ENCODE data around the gene PBX1.

The PBX1 gene

DNA sequence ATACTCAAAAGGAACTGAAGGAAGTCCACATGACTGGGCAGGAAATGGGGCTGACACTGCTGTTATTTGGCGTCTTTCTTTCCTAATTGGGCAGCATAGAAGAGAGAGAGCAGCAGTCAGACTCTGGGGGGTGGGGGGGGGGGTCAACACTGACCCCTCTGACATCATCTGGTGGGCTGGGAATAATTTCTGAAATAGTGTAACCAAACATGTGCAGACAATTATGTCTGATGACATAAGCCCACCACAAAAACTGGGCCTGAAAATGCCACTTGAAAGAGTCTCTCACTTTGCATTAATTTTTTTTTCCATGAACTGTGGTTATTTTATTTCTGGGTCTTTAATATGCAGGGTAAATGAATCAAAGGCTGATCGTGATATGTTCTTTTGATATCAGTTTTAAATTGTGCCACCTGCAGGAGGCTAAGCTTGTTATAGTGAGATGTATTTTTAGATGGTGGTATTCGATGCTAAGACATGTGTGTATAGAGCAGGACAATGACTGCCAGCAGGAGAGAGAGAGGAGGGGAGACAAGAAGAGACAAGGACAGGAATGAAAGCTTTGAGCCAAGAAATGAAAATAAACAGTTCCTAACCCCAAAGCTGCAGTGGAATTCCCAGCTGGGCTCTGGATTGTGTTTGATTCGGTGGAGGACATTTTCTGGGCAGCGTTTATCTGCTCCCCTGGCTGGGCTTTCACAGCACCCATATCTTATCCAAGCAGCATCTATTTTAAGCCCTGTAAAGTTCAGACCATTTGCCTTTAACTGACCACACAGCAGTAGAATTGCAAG, 264.7 kb downstream of the PBX1 start:
- DNase-seq (ENCODE audit: low read depth), result peak; percentile 92

DNA sequence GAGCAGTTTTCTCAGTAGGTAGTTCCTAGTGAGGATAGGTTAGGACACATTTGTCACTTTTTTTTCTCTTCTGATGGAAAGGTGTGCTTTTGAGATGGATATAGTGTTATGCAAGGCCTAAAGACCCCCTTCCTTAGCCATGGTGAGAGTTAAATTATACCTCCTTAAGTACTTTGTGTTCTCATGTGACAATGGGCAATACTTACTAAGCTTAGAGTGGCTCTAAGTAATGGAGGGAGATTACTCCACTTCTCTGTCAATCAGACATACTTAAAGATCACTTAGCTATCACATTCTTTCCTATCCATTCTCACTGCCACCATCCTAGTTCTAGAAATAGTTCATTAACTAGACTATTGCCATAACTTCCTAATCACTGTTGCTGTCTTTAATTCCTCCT, 265.6 kb downstream of the PBX1 start:
- no peak for DNase-seq (ENCODE audit: low read depth)

DNA sequence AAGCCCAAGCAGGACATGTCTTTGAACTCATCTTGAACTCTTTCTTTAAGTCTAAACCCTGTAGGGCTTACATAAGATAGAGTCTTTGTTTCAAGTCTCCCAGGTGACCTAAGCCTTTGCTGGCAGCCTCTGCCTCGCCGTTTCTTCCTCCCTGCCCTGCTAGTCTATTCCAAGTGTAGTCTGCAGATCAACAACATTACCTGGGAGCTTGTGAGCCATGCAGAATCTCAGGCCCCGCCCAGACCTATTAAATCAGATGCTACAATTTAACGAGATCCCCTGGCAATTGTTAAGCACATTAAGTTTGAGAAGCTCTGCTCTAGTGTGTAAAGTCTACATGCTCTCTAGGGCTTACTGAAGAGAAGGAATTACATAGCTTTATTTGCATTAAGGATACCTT, 271.6 kb downstream of the PBX1 start:
- no peak for DNase-seq (ENCODE audit: low read depth)

DNA sequence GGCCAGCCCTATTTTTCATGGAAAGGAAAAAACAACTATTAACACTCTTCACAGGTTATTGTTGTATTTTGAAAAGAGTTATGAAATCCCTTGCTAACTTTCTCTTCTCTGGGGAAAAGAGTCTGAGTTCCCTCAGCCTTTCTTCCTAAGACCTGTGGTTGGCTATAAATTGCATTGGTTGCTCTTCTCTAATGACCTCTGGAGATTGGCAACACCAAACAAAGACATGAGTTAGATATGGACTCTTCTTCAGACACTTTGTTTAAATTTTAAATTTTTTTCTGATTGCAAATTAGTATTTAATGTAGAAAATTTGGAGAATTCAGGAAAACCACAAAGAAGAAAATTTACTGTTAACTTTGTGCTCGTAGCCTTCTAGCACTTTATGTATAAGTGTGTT, 275.7 kb downstream of the PBX1 start:
- DNase-seq (ENCODE audit: low read depth), result peak; percentile 29

GRCh38 chr1:164836614-164837018, 277.6 kb downstream of the PBX1 start:
- DNase-seq (ENCODE audit: low read depth), result no peak

- no peak for DNase-seq (ENCODE audit: low read depth)
Observed at GRCh38 chr1:164838786-164839185, 279.8 kb downstream of the PBX1 start.

GRCh38 chr1:164840936-164841335, 282.0 kb downstream of the PBX1 start:
- no peak for DNase-seq (ENCODE audit: low read depth)

GRCh38 chr1:164841702-164842465, 282.9 kb downstream of the PBX1 start:
- DNase-seq (ENCODE audit: low read depth), result no peak

DNA sequence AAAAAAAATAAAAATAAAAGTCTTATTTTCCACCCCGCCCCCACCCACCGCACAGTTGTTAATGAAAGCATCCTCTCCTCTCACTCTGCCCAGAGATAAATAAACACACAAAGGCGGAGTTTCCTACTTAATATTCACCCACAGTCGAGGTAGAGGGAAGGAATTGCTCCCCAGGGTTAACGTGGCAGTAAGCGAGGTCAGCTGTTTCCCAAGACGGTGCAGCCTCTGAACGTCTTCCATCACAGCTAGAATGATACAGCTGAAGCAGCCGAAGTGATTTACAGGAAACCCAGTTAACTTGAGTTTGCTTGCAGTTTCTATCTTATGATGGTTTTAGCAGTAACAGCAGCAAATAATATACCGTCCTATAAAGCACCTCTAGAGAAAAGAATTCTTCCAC, 283.9 kb downstream of the PBX1 start:
- peak; percentile 58 for DNase-seq (ENCODE audit: low read depth)

DNA sequence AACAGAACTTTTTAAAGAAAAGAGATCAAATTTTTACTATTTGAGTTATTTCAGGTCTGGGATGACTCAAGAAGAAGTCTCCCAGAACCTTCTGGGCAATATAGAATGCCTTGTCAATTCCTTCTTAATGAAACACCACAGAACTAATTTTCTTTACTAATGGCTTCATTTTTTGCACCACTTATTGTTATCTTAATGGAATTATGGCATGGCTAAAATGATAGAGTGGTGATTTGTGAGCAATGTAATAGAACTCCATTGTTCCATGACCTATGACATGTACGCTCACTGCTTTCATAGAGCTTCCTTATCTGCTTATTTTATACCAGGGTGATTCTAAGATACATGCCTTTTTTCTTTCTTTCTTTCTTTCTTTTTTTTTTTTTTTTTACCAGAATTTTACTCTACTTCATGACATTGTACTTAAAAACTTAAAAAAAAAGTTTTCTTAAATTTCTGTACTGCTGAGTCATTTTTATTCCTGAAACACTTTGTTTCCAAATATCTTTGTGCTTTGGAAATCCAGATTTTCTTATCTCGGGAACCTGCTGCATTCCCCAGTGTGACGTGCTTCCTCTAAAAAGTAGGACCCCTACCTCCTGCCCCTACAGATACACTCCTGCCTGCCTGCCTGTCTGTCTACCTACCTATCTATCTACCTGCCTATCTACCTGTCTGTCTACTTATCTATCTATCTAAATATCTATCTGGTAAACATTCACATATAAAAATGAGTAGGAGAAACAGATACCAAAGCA, 284.9 kb downstream of the PBX1 start:
- peak; percentile 57 for DNase-seq (ENCODE audit: low read depth)

DNA sequence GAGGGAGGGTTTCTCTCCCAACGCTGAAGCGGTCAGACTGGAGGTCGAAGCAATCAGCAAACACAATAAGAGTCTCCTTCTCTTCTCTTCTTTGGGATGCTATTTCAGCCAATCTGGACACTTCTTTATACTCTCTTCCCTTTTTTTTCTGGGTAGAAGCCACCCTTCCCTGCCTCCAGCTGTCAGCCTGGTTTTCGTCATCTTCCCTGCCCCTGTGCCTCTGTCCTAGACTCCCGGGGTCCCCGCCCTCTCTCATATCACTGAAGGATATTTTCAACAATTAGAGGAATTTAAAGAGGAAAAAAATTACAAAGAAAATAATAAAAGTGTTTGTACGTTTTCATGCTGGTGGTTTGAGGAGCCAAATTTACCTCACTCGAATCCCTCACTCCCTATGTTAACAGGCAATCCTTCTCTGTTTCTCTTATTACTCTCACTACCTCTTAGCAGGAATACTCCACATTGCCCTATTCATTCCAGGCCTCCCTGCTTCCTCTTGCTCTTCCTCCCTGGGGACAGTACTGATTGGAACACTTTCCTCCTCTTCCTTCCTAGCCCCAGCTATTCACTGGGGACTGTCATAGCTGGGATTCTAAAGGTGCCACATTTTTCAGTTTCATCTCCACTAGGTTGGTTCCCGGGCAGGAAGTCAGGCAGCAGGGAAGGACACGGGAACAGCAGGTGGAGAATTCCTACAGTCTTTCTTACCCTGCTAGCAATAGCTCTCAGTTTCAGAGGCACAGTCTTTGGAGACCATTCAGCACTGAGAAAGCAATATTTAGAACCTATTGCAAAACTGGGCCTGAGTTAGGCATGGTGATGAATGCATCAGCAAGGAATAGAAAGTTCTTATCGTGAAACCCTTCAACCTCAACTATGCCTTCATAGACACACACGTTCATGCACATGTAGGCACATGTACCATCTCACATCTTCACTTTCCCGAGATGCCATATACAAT, 288.0 kb downstream of the PBX1 start:
- peak; percentile 41 for DNase-seq (ENCODE audit: low read depth)

DNA sequence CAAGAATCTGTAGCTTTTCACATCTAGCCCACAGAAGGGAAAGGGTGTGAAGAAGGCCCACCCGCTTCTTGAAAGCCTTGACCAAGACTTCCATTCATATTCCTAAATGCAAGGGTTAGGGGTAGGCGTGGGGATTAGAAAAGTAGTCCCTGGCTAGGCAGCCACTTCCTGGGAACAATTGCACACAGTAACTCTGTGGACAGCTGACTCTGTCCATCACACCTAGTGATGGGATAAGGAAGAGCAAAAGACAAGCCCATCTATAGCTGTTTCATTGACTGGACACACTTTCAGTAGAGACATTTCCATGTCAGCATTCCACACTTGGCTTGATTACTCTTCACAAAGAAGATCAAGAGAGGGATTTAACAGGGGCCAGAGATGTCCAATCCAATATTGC, 294.2 kb downstream of the PBX1 start:
- DNase-seq (ENCODE audit: low read depth), result no peak

- DNase-seq (ENCODE audit: low read depth), result no peak
Observed at GRCh38 chr1:164855716-164856329, 296.8 kb downstream of the PBX1 start.

DNA sequence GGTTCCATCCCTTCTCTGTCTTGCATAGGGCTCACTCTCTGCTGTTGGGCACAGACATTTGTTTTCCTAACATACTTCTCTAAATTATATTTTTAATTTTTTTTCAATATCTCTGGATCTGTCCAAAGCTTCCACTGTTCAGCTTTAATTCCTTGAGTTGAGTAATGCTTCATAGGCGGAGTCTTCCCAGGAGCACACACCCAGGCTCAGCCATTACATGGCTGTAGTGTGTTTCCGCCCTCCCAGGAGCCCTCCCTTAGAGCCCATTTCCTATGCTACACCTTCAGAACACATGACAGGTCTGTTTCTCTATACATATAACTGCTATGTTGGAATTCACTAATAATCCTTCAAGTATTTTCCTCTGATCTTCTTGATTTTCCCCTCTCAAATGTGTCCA, 297.4 kb downstream of the PBX1 start:
- no peak for DNase-seq (ENCODE audit: low read depth)

DNA sequence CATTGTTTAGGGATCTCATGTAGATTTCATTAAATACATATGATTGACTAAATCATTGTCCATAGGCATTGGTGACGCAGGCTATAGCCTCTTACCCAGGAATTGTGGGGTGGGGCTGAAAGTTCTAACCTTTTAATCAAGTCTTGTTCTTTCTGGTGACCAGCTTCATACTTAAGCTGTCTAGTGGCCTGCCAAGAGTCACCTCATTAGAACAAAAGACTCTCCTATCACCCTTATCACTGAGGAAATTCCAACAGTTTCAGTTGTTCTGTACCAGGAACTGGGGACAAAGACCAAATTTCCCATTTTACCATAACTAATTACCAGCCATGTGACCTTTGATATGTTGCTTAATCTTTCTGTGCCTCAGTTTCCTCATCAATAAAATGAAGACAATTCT, 298.5 kb downstream of the PBX1 start:
- DNase-seq (ENCODE audit: low read depth), result no peak

GRCh38 chr1:164858096-164858632, 299.2 kb downstream of the PBX1 start:
- peak; percentile 51 for DNase-seq (ENCODE audit: low read depth)

DNA sequence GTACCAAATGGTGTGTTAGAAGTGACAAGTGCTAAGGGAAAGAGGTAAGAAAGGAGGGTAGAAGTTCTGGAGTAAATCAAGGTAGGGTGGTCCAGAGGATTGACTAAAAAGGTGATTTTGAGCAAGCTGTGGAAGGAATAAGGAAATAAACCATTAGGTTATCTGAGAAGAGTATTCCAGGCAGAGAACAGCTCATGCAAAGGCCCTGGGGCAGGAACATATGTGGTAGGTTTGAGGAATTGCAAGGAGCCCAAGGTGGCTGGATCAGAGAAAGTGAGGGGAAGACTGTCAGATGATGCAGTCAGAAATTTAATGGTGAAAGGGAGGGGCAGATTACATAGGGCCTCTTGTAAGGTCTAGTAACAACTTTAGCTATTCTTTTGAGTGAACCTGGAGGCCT, 302.6 kb downstream of the PBX1 start:
- no peak for DNase-seq (ENCODE audit: low read depth)

DNA sequence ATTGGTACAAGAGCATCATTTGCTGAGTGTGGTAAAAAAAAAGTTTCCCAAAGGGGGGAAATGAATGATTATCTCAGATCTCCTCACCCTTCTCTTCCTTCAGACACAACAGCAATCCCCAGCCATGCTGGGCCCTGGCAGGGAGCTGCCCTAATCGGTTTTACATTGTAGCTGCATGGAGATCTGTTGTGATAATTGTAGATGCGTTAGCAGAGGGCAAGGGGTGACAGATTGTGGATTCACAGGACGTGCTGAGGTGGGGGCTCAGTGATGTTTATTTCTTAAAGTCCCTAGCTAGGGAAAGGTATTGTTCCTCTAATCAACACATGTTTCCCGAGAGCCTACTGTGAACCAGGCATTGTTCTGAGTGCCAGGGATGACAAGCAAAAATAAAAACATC, 304.1 kb downstream of the PBX1 start:
- DNase-seq (ENCODE audit: low read depth), result no peak

DNA sequence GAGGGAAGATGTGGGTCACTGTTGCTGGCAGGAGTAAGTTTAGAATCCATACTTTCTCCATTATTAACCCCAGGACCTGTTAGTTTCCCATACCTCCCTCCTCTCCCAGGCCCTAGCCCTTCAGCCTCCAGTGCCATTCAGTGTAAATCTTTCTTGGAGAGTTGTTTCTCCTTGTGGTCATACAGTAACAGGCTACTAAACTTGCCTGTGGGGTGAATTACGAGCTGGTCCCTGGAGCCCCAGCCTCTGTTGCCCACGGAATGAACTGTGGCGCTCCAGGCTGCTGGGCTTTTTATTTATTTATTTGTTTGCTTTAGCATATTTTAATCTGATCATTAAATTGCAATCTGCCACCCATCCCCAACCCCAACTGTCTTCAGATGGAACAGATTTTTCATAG, 305.2 kb downstream of the PBX1 start:
- DNase-seq (ENCODE audit: low read depth), result no peak

DNA sequence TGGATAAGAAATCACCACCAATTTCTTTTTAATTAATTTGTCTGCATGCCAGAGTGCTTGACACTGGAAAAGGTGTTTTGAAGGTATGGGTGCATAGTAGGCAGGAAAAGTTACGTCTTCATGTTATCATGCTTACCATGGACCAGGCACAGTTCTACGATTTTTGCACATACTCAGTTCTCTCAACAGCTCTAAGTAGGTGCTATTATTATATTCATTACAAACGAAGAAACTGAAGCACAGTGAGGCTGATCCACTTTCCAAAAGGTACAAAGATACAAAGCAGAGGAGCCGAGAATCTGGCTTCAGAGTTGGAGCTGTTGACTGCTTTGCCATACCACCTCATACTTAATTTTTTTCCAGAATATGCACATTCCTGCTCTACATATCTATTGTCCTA, 306.4 kb downstream of the PBX1 start:
- no peak for DNase-seq (ENCODE audit: low read depth)

GRCh38 chr1:164867590-164867989, 308.6 kb downstream of the PBX1 start:
- DNase-seq (ENCODE audit: low read depth), result no peak
